Adrenal gland (tissue), 5 donors: ENCODE measurements around the gene KLHL29.

ENCODE experiments used
- POLR2A ChIP-seq, 2 donors: fragments of 450-650 bp; IDR thresholded peaks; one replicate each; pipeline ENCODE4 v1.6.1; 2017; ENCODE audit warnings: antibody characterized with exemption in 2 of 2, mild to moderate bottlenecking in 2 of 2, moderate library complexity in 1 of 2
- TF ChIP-seq, protein P1 (sequence below), 6 experiments: fragments of 450-650 bp in 4 of 6; fragments of 200-600 bp in 2 of 6; sonication (generic) in 1 of 6; IDR thresholded peaks; 1 replicate in 5 of 6; 2 replicates in 1 of 6; pipeline versions ENCODE4 v1.5.1 to v1.8.0; 2016 to 2021; ENCODE audit warnings: antibody characterized with exemption in 6 of 6, mild to moderate bottlenecking in 2 of 6, moderate library complexity in 1 of 6
- donor health status: DM: no; HTN: no; CAD: no.

DNA sequence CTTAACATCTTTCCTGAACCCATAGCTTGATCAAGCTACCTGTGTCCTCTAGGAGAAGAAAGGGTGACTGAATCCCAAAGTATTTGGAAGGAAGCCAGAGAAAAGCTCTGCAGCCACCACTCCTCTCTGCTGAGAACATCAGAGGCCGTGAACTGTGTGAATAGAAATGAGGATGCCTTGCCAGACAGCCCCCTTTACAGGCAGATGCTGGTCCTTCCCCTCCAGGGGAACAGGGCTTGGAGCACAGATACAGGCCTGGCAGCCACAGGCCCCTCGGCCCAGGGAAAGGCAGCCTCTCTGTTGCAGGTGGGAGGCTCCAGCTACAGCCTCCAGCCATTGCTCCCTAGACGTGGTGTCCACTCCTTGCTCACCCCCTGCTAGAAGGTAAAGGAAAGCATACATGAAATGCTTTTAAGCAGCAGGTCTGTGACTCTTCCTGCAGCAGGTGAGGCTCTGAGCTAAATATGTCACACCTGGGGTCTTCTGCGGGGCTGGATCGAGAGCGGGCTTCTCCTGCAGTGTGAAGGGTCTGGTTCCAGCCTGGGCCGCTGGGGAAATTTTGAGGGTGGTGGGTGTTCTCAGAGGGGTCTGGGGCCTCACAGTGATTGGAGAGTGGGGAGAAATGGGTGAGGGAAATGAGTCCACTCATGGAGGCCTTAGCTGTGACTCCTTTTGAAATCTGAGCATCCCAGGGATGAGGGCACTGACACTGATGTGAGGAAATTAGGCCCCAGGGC lies 234.0 kb downstream of the KLHL29 start:
- TF ChIP-seq, protein P1, sequence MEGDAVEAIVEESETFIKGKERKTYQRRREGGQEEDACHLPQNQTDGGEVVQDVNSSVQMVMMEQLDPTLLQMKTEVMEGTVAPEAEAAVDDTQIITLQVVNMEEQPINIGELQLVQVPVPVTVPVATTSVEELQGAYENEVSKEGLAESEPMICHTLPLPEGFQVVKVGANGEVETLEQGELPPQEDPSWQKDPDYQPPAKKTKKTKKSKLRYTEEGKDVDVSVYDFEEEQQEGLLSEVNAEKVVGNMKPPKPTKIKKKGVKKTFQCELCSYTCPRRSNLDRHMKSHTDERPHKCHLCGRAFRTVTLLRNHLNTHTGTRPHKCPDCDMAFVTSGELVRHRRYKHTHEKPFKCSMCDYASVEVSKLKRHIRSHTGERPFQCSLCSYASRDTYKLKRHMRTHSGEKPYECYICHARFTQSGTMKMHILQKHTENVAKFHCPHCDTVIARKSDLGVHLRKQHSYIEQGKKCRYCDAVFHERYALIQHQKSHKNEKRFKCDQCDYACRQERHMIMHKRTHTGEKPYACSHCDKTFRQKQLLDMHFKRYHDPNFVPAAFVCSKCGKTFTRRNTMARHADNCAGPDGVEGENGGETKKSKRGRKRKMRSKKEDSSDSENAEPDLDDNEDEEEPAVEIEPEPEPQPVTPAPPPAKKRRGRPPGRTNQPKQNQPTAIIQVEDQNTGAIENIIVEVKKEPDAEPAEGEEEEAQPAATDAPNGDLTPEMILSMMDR (IDR thresholded peaks at IDR 0.05): no peak
- TF ChIP-seq POLR2A (IDR thresholded peaks at IDR 0.05): no peak
